NT2/D1 (cell line): ENCODE data around the gene TMEM214.

Source experiments
- SUZ12 ChIP-seq: IDR thresholded peaks from 2 replicates; pipeline ENCODE4 v1.6.1; 2011; ENCODE audit not compliant: insufficient read length, insufficient read depth; ENCODE audit errors: extremely low read depth
- YY1 ChIP-seq: IDR thresholded peaks from 2 replicates; pipeline ENCODE4 v1.6.1; 2011; ENCODE audit not compliant: insufficient read length, insufficient read depth

- TF ChIP-seq YY1: no peak
- no peak for TF ChIP-seq SUZ12
Observed at GRCh38 chr2:27089111-27089954, 56.6 kb downstream of the TMEM214 start.
